Measurements from ENCODE around the gene GOLGA8B.
"Not testable (repeated sequence)": the region's sequence is repeated elsewhere in the genome, so short reads cannot be mapped to it uniquely, and the experiment has no call there.

GOLGA8B gene

GRCh38 chr15:34594361-34594760 is 10.9 kb upstream of the GOLGA8B start:
- DNase-seq: no peak

GRCh38 chr15:34591306-34591705 is 7.9 kb upstream of the GOLGA8B start:
- no peak for DNase-seq

- peak; percentile 83 for DNase-seq
These were observed 4.7 kb upstream of the GOLGA8B start for GRCh38 chr15:34588046-34588674.

DNA sequence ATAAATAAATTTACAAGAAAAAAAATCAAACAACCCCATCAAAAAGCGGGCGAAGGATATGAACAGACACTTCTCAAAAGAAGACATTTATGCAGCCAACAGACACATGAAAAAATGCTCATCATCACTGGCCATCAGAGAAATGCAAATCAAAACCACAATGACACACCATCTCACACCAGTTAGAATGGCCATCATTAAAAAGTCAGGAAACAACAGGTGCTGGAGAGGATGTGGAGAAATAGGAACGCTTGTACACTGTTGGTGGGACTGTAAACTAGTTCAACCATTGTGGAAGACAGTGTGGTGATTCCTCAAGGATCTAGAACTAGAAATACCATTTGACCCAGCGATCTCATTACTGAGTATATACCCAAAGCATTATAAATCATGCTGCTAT is 2.5 kb upstream of the GOLGA8B start:
- DNase-seq: not testable (repeated sequence)

DNA sequence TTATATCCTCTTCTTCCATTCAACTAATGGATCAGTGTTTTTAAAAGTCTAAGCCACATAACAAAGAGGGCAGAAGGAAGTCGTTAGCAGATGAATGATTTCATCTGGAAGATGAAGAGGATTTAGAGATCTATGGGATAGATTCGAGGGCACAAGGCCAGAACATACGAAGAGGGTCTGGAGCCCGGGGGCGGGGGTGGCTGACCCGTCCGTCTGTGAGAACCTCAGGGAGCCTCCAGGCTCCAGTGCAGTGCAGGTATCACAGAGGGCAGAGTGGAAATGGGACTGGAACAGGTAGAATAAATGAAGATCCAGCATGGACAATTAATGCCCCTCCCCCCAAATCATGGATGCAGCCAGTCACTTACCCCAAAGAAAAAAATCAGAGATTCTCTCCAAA is 1.5 kb upstream of the GOLGA8B start:
- DNase-seq: no peak

- DNase-seq: no peak
These were observed 848 bp upstream of the GOLGA8B start for GRCh38 chr15:34584330-34584668.

DNA sequence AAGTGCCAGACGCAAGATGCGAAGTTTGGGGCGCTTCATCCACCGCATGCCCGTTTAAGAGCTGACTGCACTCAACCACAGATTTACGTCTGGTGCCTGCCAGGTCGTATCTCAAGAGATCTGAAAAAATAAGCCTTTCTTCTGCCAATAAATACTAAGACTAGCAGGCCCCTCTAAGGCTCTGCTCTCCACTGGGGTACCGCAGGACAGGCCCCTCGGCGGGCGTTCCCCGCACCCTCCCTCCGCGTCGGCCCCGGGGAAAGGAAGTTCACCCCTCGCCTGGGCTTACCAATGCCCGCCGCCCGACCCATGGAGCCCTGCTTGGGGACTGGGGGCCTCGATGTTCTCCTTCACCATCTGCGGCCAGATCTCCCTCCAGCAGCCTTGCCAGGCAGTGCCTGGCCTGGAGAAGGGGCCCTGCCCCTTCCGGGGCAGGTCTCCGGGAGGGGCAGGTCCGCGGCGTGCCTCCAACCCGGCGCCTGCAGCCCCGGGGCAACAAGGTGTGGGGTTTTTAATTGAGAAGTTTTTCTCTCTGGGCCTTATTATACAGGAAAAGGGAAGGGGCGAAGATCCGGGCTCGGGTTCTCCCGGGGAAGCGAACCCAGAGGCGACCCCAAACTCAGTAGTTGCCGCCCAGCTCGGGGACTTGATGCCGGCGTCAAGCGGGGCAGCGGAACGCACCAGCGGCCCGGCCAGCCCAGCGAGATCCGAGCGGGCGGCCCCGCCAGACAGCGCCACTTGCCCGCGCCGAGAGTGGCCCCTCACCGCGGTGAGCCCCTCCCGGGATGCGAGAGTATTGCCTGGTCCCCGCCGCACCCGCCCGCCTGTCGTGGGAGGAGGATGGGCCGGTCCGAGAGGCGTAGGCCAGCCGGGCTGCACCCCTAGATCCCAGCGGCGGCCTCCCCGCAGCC is 735 bp downstream of the GOLGA8B start:
- DNase-seq: no peak

- not testable (repeated sequence) for DNase-seq
These were observed 1.6 kb downstream of the GOLGA8B start for GRCh38 chr15:34581687-34582460.

DNA sequence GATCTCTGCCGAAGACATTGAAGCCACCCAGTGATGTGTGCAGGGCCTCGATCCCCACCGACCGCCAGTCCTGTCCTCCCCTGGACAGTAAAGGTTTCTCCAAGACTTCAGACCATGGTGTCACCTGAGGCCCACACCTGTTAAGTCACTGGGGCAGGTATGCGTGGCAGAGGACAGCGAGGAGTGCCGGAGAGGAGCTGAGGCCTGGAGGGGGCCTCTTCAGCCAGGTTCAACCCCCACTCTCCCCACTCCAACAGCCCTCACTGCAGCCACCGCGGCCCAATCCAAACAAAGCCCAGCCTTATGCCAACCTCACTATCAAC is 2.4 kb downstream of the GOLGA8B start:
- DNase-seq: no peak

DNA sequence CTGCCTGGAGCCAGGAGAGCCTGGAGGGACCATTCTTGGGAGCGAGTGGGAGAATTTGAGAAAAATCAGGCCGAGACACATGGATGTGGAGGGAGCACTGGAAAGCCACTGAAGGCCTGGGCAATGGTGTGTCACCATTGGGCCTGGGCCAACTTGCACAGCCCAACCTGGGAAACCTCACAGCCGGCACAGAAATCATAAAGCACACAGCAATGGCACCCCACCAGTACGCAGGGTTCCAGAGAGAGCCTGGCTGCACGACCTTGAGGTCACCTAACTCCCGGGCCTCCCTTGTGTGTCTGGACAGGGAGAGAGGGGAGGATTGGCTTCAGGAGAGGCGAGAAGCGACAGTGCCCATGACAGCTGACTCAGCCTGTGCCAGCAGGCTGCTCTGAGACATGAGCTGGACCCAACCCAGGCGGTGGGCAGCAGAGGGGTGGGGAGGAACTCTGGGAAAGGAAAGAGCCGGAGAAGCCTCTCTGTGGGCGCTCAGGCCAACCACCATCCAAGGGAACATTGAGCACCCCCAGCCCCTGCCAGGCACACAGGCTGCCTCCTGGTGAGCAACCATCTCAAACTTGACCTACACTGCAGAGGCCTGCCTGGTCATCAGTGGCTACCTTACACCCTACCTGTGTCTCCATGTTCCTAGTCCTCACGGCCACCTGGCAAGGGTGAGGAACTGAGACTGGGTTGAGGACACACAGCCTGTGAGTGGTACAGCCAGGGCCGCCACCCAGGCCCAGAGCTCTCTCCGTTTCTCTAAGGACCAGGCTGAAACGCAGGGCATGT is 3.0 kb downstream of the GOLGA8B start:
- DNase-seq: not testable (repeated sequence)

GRCh38 chr15:34578283-34578674 is 5.2 kb downstream of the GOLGA8B start:
- no peak for DNase-seq

DNA sequence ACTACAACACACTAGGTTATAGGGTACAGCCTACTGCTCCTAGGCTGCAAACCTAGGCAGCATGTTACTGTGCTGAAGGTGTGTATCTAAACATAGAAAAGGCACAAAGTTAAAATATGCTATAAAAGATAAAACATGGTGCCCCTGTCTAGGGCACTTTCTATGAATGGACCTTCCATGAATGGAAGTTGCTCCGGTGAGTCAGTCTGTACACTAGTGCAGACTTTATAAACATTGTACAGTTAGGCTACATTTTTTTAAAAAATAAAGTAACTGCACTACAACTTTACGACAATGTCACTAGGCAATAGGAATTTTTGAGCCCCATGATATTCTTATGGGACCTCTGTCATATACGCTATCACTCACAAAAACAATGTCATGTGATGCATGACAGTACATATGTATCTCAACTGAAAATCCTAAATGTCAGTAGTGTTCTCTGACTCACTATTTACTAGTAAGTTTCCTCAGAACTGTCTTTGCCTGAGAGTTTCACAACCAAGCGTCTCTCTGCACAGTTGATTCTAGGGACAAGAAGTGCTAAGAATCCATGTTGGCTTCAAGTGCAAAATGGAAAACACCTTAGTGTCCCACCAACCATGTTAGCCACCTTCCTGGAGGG is 5.7 kb downstream of the GOLGA8B start:
- DNase-seq: not testable (repeated sequence)

DNA sequence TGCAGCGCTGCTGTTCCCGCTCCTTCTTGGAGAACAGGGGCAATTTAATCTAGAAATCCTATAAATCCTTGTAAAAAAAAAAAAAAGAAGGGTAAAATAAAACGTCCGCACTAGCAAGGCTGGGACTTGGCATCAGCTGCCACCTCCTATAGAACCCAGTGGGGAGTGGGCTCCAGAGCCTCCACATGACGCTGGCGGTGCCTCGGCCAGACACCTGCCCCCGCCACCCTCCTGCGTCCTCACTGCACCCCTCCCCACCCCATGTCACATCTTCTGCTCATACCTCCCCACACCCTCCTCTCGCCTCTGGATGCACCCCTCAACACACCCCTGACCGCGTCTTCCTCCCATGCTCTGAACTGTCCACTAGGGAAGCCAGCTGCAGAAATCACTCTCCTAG is 8.4 kb downstream of the GOLGA8B start:
- not testable (repeated sequence) for DNase-seq

GRCh38 chr15:34572921-34573320 is 10.5 kb downstream of the GOLGA8B start:
- DNase-seq: not testable (repeated sequence)

DNA sequence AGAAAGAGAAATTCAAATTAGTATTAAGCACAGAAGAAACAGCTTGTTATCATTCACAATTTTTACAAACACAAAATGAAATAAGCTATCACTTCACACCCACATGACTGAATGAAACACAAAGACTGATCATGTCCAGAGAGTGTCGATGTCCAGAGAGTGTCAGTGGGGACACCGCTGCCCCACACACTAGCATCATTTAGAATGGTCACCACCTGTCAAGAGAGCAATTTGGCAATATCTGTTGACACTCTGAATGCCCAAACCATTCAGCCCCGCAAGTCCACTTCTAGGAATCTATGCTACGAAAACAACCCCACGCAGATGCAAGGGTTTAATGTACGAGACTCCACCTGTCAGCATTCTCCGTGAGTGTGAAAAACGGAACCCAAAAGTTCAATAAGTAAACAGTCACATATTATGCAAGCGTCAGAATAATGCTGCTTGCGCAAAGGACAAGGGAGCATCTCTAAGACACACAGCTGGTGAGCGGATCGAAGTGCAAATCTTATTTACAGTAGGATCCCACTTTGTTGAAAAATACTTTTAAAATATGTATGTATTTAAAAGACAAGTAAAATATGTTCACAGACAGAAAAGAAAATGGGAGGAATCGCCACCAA is 11.3 kb downstream of the GOLGA8B start:
- DNase-seq: not testable (repeated sequence)

DNA sequence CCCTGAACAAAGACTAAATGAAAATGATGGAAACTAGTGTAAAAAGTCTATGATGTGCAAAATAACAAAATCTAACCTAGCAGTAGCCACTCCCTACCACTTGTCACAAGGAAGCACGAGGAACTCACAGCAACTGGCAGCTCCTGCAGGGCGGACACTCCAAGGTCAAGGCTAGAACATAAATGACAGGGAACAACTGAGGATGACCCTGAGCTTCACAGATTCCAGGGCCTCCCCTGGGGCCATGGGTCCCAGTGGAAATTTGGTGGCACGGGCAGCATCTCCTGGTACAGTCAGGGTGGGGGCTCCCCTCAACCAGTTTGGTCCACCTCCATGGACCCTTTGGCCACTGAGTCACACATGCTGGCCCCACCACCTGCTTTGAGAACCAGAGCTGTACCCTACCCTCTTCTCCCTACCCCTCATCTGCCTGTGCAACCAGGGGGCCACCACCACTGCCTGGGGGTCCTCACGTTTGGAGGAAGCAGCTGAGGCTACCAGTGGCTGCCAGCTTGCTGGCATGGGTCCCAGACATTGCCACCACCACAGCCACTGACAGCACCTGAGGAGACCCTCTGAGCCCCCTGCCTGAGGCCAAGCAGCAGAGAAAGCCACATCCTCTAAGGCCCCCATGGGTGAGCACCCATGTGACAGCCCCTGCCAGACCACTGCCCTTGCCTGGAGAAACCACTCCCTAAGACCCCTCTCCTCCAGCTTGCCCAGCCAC is 13.6 kb downstream of the GOLGA8B start:
- DNase-seq: not testable (repeated sequence)

DNA sequence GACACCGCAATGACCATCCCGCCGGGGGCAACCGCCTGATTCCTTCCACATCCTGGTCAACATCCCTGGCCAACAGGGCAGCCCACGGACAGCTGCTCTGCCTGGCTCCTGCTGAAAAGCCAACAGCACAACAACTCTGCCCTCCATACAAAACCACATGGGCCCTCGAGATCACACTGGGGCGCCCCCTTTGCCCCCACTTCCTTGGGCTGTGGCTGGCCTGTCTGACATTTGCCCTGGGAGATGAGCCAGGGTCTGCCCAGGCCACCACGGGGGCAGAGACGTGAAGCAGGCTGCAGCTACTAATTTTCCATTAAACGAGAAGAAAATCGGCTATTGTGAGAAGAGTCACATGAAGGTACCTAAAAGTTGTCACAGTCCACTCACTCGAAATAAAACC is 16.3 kb downstream of the GOLGA8B start:
- DNase-seq: not testable (repeated sequence)

GRCh38 chr15:34564711-34565110 is 18.7 kb downstream of the GOLGA8B start:
- not testable (repeated sequence) for DNase-seq

GRCh38 chr15:34560814-34561213 is 22.6 kb downstream of the GOLGA8B start:
- not testable (repeated sequence) for DNase-seq

DNA sequence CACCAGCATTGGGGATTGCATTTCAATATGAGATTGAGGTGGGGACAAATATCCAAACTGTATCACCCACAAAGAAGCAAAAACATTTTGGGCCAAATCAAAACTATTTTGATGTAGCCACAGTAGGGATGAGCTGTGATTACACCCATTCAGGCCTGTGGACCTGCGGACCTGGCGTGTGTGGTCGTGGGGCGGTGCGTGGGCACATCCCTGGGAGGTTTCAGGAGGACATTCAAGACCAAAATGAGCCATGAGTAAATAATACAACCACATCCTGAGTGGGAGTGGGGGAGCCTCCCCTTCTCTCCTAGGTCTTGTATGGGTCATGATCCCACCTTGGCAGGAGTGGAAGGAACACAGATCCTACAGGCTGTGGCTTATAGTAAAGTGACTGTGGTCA is 23.7 kb downstream of the GOLGA8B start:
- not testable (repeated sequence) for DNase-seq

DNA sequence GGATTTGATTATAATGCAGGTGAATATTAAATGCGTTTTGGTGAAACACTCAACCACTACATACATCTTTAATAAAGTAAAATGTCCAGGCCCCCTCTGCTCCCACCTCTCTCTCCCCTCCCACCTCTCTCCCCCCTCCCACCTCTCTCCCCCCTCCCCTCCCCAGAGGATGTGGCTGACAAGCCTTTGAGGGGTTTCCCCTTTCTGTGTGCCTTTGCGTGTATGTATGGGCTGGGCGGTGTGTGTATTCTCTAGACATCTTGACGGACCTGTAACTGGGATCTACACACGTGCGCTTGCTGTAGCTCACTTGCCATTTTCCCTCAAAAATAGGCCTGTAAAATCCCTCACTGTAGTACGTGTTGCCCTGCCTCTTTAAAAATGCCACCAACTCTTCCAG is 28.3 kb downstream of the GOLGA8B start:
- not testable (repeated sequence) for DNase-seq
